HepG2 (cell line): ENCODE results near the gene PLEKHA3. TPM values are rescaled to one million over a fixed set of nuclear protein-coding genes. Genes with fewer than 3 reads are reported as not detected.

Experiments
- ATRX ChIP-seq: sonication (generic); formaldehyde crosslinking; IDR thresholded peaks from 2 replicates; pipeline ENCODE4 v1.4.0; 2020; ENCODE audit warnings: missing genetic modification reagents, borderline replicate concordance
- HNRNPK ChIP-seq: fragments of 200-400 bp; formaldehyde crosslinking; IDR thresholded peaks from 2 replicates; pipeline ENCODE4 v1.6.1; 2018; ENCODE audit warnings: low read length, low read depth, moderate library complexity, mild to moderate bottlenecking; ENCODE audit not compliant: poor library complexity, severe bottlenecking
- HOXA5 ChIP-seq: sonication (generic); formaldehyde crosslinking; IDR thresholded peaks from 2 replicates; pipeline ENCODE4 v1.4.0; 2020; ENCODE audit warnings: missing genetic modification reagents
- MIER3 ChIP-seq: IDR thresholded peaks from 2 replicates; pipeline ENCODE4 v1.6.1; 2016; ENCODE audit warnings: missing compliant biosample characterization, borderline replicate concordance
- NFKBIZ ChIP-seq: IDR thresholded peaks from 2 replicates; pipeline ENCODE4 v1.6.1; 2018; ENCODE audit warnings: missing genetic modification reagents, missing compliant biosample characterization
- PCBP1 ChIP-seq: fragments of 200-400 bp; formaldehyde crosslinking; IDR thresholded peaks from 2 replicates; pipeline ENCODE4 v1.6.1; 2017; ENCODE audit warnings: mild to moderate bottlenecking, low read depth, low read length, borderline replicate concordance
- RELA ChIP-seq: sonication (generic); formaldehyde crosslinking; IDR thresholded peaks from 2 replicates; pipeline ENCODE4 v1.4.0; 2020; ENCODE audit warnings: missing genetic modification reagents
- SATB2 ChIP-seq: sonication (generic); formaldehyde crosslinking; IDR thresholded peaks from 2 replicates; pipeline ENCODE4 v1.5.0; 2020; ENCODE audit warnings: missing genetic modification reagents
- ZNF549 ChIP-seq: sonication (generic); formaldehyde crosslinking; IDR thresholded peaks from 2 replicates; pipeline ENCODE4 v1.5.0; 2020; ENCODE audit warnings: missing genetic modification reagents
- ZNF577 ChIP-seq: sonication (generic); formaldehyde crosslinking; IDR thresholded peaks from 2 replicates; pipeline ENCODE4 v1.4.0; 2020; ENCODE audit warnings: mild to moderate bottlenecking, low read depth, missing genetic modification reagents, borderline replicate concordance
- ZNF780A ChIP-seq: sonication (generic); formaldehyde crosslinking; IDR thresholded peaks from 2 replicates; pipeline ENCODE4 v1.8.0; 2022; ENCODE audit warnings: mild to moderate bottlenecking, missing genetic modification reagents, moderate library complexity
- polyA plus RNA-seq, 8 experiments: library from polyadenylated mRNA; depleted of rRNA in 3 of 8; stranded (reverse) in 7 of 8; unstranded in 1 of 8; fragments of >200 nt; fragmentation: Illumina TruSeq in 4 of 8; extraction: Trizol in 4 of 8; gene quantifications; 2 replicates each; pipeline versions ENCODE4 v1.2.1 to v1.2.3, GENCODE V29; 2011 to 2016; ENCODE audit warnings: low read depth in 4 of 8, missing spikeins in 1 of 8, mixed read lengths in 1 of 8; ENCODE audit not compliant: insufficient read depth in 1 of 8
- total RNA-seq, 5 experiments: library from RNA; depleted of rRNA; stranded (reverse); fragments of >200 nt; fragmentation: Illumina TruSeq; extraction: Trizol; gene quantifications; 2 replicates each; pipeline ENCODE4 v1.2.3, GENCODE V29; 2016; ENCODE audit warnings: low read depth in 1 of 5
- TF ChIP-seq, protein P1 (sequence below), 2 experiments: IDR thresholded peaks; 2 replicates each; pipeline ENCODE4 v1.6.1; 2011 to 2012; ENCODE audit warnings: low read length in 2 of 2, borderline replicate concordance in 1 of 2, low read depth in 1 of 2, mild to moderate bottlenecking in 1 of 2, moderate library complexity in 1 of 2
- TF ChIP-seq, protein P2 (sequence below): sonication (generic); formaldehyde crosslinking; IDR thresholded peaks from 2 replicates; pipeline ENCODE4 v1.8.1; 2023; ENCODE audit warnings: mild to moderate bottlenecking, missing genetic modification reagents
- TF ChIP-seq, protein P3 (sequence below): sonication (generic); formaldehyde crosslinking; conservative IDR thresholded peaks from 2 replicates; pipeline ENCODE4 v1.8.0; 2022; ENCODE audit warnings: low read depth, missing genetic modification reagents
- TF ChIP-seq, protein P4 (sequence below): sonication (generic); formaldehyde crosslinking; IDR thresholded peaks from 2 replicates; pipeline ENCODE4 v1.5.0; 2020; ENCODE audit warnings: missing genetic modification reagents
- TF ChIP-seq, protein P5 (sequence below): sonication (generic); formaldehyde crosslinking; IDR thresholded peaks from 2 replicates; pipeline ENCODE4 v1.5.0; 2020; ENCODE audit warnings: mild to moderate bottlenecking, missing genetic modification reagents, borderline replicate concordance

Gene PLEKHA3
- total and polyA plus RNA-seq, 2 of the 13 experiments (the other 11 are each of a cell fraction or from before 2014, with no cell fraction given), result 11.7 to 23.1 TPM

DNA sequence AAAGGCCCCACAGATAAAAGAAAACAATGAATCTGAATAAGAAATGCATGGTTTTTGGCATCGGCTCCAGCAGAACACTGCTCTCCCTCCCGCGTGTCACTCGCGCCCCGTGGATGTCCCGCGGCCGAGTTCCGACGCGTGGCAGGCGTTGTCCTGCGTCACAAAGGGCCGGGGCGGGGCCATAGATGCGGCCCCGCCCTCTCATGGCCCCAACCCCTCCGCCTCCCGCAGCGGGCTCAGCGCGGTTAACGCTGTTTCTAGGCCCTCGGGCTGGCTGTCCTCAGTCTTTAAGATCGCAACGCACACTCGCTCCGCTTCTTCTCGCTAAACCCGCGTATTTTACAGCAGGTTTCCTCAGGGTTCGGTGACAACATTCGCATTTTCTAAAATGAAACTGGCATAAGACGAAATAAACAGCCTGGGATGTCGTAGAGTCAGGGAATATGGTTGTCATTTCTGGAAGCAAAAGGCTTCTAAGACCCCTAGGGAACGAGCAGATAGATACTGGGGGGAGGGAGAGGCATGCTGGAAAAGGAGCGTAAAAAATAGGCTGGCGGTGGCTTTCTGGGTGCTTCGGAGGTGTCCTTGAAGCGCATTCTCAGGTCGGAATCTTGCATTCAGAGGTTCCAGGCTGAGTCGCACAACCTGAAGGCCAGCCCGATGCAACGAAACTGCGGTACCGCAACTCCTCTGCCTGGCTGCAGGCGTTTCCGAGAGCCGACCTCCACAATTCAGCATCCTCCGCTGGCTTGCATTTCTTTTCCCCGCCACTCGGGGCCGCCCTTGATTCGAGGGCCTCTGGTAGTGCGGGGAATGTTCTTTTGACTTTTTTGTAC is 1.6 kb upstream of the PLEKHA3 start, which contains the start of gene FKBP7 (continued):
- TF ChIP-seq ZNF780A (no peak), ATRX (CRISPR knock-in tag) (no peak), HOXA5 (CRISPR knock-in tag) (peak; percentile 86), ZNF577 (CRISPR knock-in tag) (no peak), NFKBIZ (peak; percentile 42; the same call in 1 of the 2 replicates), ZNF549 (CRISPR knock-in tag) (no peak), PCBP1 (0 out of 2 replicates have a peak, but pooled peaks have one; percentile 16), MIER3 (CRISPR knock-in tag) (peak; percentile 20; the same call in 1 of the 2 replicates), HNRNPK (no peak), SATB2 (CRISPR knock-in tag) (no peak), RELA (no peak)
- TF ChIP-seq, protein P1, sequence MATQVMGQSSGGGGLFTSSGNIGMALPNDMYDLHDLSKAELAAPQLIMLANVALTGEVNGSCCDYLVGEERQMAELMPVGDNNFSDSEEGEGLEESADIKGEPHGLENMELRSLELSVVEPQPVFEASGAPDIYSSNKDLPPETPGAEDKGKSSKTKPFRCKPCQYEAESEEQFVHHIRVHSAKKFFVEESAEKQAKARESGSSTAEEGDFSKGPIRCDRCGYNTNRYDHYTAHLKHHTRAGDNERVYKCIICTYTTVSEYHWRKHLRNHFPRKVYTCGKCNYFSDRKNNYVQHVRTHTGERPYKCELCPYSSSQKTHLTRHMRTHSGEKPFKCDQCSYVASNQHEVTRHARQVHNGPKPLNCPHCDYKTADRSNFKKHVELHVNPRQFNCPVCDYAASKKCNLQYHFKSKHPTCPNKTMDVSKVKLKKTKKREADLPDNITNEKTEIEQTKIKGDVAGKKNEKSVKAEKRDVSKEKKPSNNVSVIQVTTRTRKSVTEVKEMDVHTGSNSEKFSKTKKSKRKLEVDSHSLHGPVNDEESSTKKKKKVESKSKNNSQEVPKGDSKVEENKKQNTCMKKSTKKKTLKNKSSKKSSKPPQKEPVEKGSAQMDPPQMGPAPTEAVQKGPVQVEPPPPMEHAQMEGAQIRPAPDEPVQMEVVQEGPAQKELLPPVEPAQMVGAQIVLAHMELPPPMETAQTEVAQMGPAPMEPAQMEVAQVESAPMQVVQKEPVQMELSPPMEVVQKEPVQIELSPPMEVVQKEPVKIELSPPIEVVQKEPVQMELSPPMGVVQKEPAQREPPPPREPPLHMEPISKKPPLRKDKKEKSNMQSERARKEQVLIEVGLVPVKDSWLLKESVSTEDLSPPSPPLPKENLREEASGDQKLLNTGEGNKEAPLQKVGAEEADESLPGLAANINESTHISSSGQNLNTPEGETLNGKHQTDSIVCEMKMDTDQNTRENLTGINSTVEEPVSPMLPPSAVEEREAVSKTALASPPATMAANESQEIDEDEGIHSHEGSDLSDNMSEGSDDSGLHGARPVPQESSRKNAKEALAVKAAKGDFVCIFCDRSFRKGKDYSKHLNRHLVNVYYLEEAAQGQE (IDR thresholded peaks at IDR 0.05; ENCODE audit: borderline replicate concordance in 1 of 2, low read depth in 1 of 2, low read length in 2 of 2), result peak in 1 of 2 experiments; percentile 13; a peak in 1 of 4 replicates
- TF ChIP-seq, protein P2, sequence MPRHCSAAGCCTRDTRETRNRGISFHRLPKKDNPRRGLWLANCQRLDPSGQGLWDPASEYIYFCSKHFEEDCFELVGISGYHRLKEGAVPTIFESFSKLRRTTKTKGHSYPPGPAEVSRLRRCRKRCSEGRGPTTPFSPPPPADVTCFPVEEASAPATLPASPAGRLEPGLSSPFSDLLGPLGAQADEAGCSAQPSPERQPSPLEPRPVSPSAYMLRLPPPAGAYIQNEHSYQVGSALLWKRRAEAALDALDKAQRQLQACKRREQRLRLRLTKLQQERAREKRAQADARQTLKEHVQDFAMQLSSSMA (CRISPR knock-in tag), result 0 out of 2 replicates have a peak, but pooled peaks have one; percentile 68
- TF ChIP-seq, protein P3, sequence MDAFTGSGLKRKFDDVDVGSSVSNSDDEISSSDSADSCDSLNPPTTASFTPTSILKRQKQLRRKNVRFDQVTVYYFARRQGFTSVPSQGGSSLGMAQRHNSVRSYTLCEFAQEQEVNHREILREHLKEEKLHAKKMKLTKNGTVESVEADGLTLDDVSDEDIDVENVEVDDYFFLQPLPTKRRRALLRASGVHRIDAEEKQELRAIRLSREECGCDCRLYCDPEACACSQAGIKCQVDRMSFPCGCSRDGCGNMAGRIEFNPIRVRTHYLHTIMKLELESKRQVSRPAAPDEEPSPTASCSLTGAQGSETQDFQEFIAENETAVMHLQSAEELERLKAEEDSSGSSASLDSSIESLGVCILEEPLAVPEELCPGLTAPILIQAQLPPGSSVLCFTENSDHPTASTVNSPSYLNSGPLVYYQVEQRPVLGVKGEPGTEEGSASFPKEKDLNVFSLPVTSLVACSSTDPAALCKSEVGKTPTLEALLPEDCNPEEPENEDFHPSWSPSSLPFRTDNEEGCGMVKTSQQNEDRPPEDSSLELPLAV (CRISPR knock-in tag), result no peak
- TF ChIP-seq, protein P4, sequence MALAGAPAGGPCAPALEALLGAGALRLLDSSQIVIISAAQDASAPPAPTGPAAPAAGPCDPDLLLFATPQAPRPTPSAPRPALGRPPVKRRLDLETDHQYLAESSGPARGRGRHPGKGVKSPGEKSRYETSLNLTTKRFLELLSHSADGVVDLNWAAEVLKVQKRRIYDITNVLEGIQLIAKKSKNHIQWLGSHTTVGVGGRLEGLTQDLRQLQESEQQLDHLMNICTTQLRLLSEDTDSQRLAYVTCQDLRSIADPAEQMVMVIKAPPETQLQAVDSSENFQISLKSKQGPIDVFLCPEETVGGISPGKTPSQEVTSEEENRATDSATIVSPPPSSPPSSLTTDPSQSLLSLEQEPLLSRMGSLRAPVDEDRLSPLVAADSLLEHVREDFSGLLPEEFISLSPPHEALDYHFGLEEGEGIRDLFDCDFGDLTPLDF, result peak; percentile 19; the same call in 1 of the 2 replicates
- TF ChIP-seq, protein P5, sequence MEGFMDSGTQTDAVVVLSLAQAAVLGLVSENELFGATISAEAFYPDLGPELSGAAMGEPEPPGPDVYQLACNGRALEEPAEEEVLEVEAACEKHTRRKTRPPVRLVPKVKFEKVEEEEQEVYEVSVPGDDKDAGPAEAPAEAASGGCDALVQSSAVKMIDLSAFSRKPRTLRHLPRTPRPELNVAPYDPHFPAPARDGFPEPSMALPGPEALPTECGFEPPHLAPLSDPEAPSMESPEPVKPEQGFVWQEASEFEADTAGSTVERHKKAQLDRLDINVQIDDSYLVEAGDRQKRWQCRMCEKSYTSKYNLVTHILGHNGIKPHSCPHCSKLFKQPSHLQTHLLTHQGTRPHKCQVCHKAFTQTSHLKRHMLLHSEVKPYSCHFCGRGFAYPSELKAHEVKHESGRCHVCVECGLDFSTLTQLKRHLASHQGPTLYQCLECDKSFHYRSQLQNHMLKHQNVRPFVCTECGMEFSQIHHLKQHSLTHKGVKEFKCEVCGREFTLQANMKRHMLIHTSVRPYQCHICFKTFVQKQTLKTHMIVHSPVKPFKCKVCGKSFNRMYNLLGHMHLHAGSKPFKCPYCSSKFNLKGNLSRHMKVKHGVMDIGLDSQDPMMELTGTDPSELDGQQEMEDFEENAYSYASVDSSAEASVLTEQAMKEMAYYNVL (CRISPR knock-in tag), result peak; percentile 61
